ENCODE measurements around the gene CDKN2B-AS1.

CDKN2B-AS1 gene

GRCh38 chr9:22028394-22028793 is 33.8 kb downstream of the CDKN2B-AS1 start:
- Histone ChIP-seq H3K27me3 (no peaks in the 10 kb centered on the region), H3K36me3 (0 out of 2 replicates have a peak, but pooled peaks cover 8% of the 10 kb centered on the region), H3K9ac (no peak overlapping the region), H3K4me2 (no peak overlapping the region), H4K20me1 (no peaks in the 10 kb centered on the region), H3K27ac (no peak overlapping the region), H3K4me3 (no peak overlapping the region), H3K4me1 (no peaks in the 10 kb centered on the region), H3K9me3 (peaks cover 6% of the 10 kb centered on the region; the same call in 1 of the 2 replicates)
- TF ChIP-seq Cebpa-rat (IDR thresholded peaks at IDR 0.05), result no peak

GRCh38 chr9:22029231-22029630 is 34.6 kb downstream of the CDKN2B-AS1 start:
- Histone ChIP-seq H3K9me3 (peaks cover 6% of the 10 kb centered on the region; the same call in 1 of the 2 replicates), H3K36me3 (0 out of 2 replicates have a peak, but pooled peaks cover 6% of the 10 kb centered on the region)
- TF ChIP-seq Cebpa-rat (IDR thresholded peaks at IDR 0.05), result no peak

GRCh38 chr9:22030101-22030598 is 35.6 kb downstream of the CDKN2B-AS1 start:
- no peaks in the 10 kb centered on the region for H3K36me3 ChIP-seq
- H4K20me1 ChIP-seq, result no peaks in the 10 kb centered on the region
- no peaks in the 10 kb centered on the region for H3K9me3 ChIP-seq
- no peak overlapping the region for H3K27ac ChIP-seq
- H3K4me3 ChIP-seq, result no peak overlapping the region
- TF ChIP-seq Cebpa-rat (IDR thresholded peaks at IDR 0.05), result no peak
- no peak overlapping the region for H3K4me2 ChIP-seq
- no peaks in the 10 kb centered on the region for H3K27me3 ChIP-seq
- H3K4me1 ChIP-seq, result no peaks in the 10 kb centered on the region
- H3K9ac ChIP-seq, result no peak overlapping the region

More at GRCh38 chr9:22029231-22029630, 34.6 kb downstream of the CDKN2B-AS1 start:
- Histone ChIP-seq H3K4me3 (no peak overlapping the region), H3K27me3 (no peaks in the 10 kb centered on the region), H3K4me1 (no peaks in the 10 kb centered on the region), H3K9ac (no peak overlapping the region), H4K20me1 (no peaks in the 10 kb centered on the region), H3K4me2 (no peak overlapping the region), H3K27ac (no peak overlapping the region)

GRCh38 chr9:22031655-22032411 is 37.2 kb downstream of the CDKN2B-AS1 start:
- Histone ChIP-seq H3K4me2 (no peak overlapping the region), H3K4me1 (0 out of 2 replicates have a peak, but pooled peaks cover 7% of the 10 kb centered on the region)
- TF ChIP-seq Cebpa-rat (IDR thresholded peaks at IDR 0.05), result no peak

GRCh38 chr9:22033012-22033630 is 38.5 kb downstream of the CDKN2B-AS1 start:
- no peak overlapping the region for H3K27ac ChIP-seq
- no peak overlapping the region for H3K9ac ChIP-seq
- H4K20me1 ChIP-seq, result no peaks in the 10 kb centered on the region
- H3K36me3 ChIP-seq, result no peaks in the 10 kb centered on the region
- no peak overlapping the region for H3K4me2 ChIP-seq
- peaks cover 15% of the 10 kb centered on the region; the same call in 1 of the 2 replicates for H3K4me1 ChIP-seq
- no peaks in the 10 kb centered on the region for H3K27me3 ChIP-seq
- H3K9me3 ChIP-seq, result no peaks in the 10 kb centered on the region
- TF ChIP-seq Cebpa-rat (IDR thresholded peaks at IDR 0.05), result no peak
- H3K4me3 ChIP-seq, result no peak overlapping the region

More at GRCh38 chr9:22031655-22032411, 37.2 kb downstream of the CDKN2B-AS1 start:
- no peak overlapping the region for H3K27ac ChIP-seq
- H3K9me3 ChIP-seq, result no peaks in the 10 kb centered on the region
- H3K27me3 ChIP-seq, result no peaks in the 10 kb centered on the region
- H3K9ac ChIP-seq, result no peak overlapping the region
- no peaks in the 10 kb centered on the region for H4K20me1 ChIP-seq
- no peak overlapping the region for H3K4me3 ChIP-seq
- H3K36me3 ChIP-seq, result no peaks in the 10 kb centered on the region

GRCh38 chr9:22035591-22036011 is 41.0 kb downstream of the CDKN2B-AS1 start:
- no peaks in the 10 kb centered on the region for H3K9me3 ChIP-seq
- no peak overlapping the region for H3K9ac ChIP-seq
- no peak overlapping the region for H3K27ac ChIP-seq
- H3K36me3 ChIP-seq, result no peaks in the 10 kb centered on the region
- no peaks in the 10 kb centered on the region for H3K27me3 ChIP-seq
- H4K20me1 ChIP-seq, result no peaks in the 10 kb centered on the region
- H3K4me3 ChIP-seq, result no peak overlapping the region
- peak overlapping the region; percentile 11 for H3K4me2 ChIP-seq
- TF ChIP-seq Cebpa-rat (IDR thresholded peaks at IDR 0.05), result no peak
- peaks cover 15% of the 10 kb centered on the region; the same call in 1 of the 2 replicates for H3K4me1 ChIP-seq

- peaks cover 15% of the 10 kb centered on the region; the same call in 1 of the 2 replicates for H3K4me1 ChIP-seq
- no peak overlapping the region for H3K9ac ChIP-seq
- H4K20me1 ChIP-seq, result no peaks in the 10 kb centered on the region
- no peaks in the 10 kb centered on the region for H3K27me3 ChIP-seq
- no peaks in the 10 kb centered on the region for H3K9me3 ChIP-seq
- no peak overlapping the region for H3K27ac ChIP-seq
- no peak overlapping the region for H3K4me3 ChIP-seq
- no peaks in the 10 kb centered on the region for H3K36me3 ChIP-seq
- no peak for TF ChIP-seq Cebpa-rat (IDR thresholded peaks at IDR 0.05)
- H3K4me2 ChIP-seq, result no peak overlapping the region
Measured at GRCh38 chr9:22036866-22037626, 42.5 kb downstream of the CDKN2B-AS1 start.

GRCh38 chr9:22037954-22038690 is 43.5 kb downstream of the CDKN2B-AS1 start:
- H3K27ac ChIP-seq, result no peak overlapping the region
- TF ChIP-seq Cebpa-rat (IDR thresholded peaks at IDR 0.05), result no peak
- H3K9me3 ChIP-seq, result no peaks in the 10 kb centered on the region
- H3K4me3 ChIP-seq, result no peak overlapping the region
- H3K4me1 ChIP-seq, result peaks cover 15% of the 10 kb centered on the region; the same call in 1 of the 2 replicates
- H3K9ac ChIP-seq, result no peak overlapping the region
- H4K20me1 ChIP-seq, result no peaks in the 10 kb centered on the region
- H3K36me3 ChIP-seq, result no peaks in the 10 kb centered on the region
- no peaks in the 10 kb centered on the region for H3K27me3 ChIP-seq
- no peak overlapping the region for H3K4me2 ChIP-seq

GRCh38 chr9:22039258-22039657 is 44.7 kb downstream of the CDKN2B-AS1 start:
- TF ChIP-seq Cebpa-rat (IDR thresholded peaks at IDR 0.05), result peak; percentile 91; the same call in 1 of the 2 replicates
- H3K27me3 ChIP-seq, result no peaks in the 10 kb centered on the region
- H4K20me1 ChIP-seq, result no peaks in the 10 kb centered on the region
- H3K4me1 ChIP-seq, result peaks cover 19% of the 10 kb centered on the region; the same call in 1 of the 2 replicates
- H3K4me3 ChIP-seq, result no peak overlapping the region
- H3K27ac ChIP-seq, result no peak overlapping the region
- H3K9me3 ChIP-seq, result no peaks in the 10 kb centered on the region
- no peak overlapping the region for H3K4me2 ChIP-seq
- no peak overlapping the region for H3K9ac ChIP-seq
- H3K36me3 ChIP-seq, result no peaks in the 10 kb centered on the region

Measured in BLaER1 (cell line).